COLO668 (cell line): ENCODE measurements around the gene GGN.
A peak's percentile ranks its signal among the peaks of the same experiment; 100 is the strongest.

ENCODE experiments used
- DNase-seq: peaks from one replicate; lab custom pipeline; 2025; ENCODE audit not compliant: unreplicated experiment; lab: John Stamatoyannopoulos, UW

Gene GGN

DNA sequence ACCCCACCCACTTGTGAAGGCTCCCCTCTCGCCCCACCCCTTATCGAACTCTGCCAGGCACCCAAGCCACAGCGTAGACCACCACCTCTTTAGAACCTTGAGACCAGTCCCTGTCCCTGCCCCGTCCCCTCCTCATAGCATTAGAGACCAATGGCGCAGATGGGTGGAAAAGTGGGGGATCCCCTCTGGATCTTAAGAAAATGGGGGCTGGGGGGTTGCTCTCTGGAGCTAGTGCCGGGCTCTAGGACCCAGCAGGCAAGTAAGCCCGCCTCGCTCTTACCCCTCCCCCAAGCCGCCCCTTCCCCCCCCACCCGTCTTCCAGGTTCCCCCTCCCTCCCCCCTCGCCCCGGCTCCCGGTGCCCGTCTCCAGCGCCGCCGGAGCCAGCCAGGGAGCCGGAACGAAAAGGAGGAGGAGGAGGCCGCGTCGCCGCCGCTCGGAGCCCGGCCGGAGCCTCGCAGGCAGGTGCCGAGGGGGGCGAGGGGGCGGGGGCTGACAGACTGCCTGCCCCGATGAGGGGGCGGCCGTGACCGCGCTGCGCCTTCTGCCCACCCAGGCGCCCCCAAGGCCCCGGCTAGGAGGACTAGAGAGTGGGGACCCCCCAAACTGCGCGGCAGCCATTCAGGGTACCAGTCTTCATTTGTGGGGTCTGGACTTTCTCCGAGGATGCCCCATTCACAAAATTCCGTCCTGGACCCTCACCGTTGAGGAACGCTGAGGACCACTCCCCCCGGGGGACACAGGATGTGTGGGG lies 691 bp upstream of the GGN start, which contains the start of gene SPRED3:
TSS of gene SPRED3 (plus strand) at position 349 of the 752 bp plus-strand sequence. CDS start 1,606 bp downstream, outside the sequence.
- peak; percentile 32 for DNase-seq

GRCh38 chr19:38386971-38387549 lies 774 bp downstream of the GGN start:
- no peak for DNase-seq

GRCh38 chr19:38386300-38386970 lies 1.4 kb downstream of the GGN start:
- no peak for DNase-seq

DNA sequence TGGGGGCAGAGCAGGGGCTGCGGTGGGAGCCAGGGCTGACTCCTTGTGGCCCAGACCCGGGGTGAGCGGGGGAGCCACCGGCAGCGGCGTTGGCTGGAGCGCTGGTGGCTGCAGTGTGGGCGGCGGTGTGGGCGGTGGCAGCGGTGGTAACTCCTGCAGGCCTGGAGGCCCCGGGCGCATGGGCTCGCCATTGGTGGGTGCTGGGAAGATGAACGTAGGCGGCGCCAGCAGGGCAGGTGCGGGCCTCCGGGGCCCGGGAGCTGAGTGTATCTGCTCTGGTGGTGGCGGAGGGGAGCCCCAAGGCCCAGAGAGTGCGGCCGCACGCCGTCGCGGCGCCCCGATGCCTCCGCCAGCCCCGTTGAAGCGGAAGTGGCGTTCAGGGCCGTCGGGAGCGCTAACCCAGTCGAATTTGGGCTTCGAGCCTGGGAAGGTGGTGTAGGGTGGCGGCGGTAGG lies 2.0 kb downstream of the GGN start:
- no peak for DNase-seq

GRCh38 chr19:38385057-38385803 lies 2.6 kb downstream of the GGN start:
- no peak for DNase-seq

DNA sequence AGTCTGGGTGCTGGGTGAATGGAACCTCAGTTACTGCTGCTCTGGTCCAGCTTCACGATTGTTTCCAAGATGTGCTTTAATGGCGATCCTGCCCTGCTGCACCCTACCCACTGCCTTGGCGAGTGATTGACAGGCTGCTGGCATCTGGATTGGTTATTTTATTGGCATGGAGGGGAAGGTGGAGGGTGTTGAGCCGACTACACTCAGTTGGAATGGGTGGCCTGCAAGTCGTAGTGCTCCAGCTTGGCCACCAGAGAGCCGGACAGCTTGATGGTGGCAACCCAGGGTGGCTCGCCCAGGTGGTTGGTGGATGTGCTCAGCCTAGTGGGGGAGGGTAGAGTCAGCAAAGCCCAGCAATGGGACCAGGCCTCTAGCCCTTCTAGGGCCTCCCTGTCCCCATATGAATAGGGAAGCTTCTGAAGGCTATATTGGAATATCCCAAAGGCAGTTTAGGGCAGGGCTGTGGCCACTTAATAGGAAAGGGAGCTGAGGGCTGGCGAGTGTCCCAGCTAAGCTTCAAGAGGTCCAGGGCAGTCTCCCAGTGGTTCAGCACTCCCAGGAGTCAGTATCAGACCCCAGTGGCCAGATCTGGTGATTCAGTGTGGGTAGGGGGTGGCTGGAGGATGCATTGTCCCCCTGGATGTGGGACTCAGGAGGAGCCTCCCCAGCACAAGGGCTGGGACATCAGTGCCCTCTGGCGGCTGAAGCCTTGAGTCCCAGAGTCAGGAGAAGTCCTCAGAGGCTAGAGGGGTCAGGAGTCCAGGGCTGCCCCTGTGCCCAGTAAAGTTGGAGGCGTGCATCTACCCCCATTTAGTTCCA lies 3.4 kb downstream of the GGN start:
- peak; percentile 6 for DNase-seq

DNA sequence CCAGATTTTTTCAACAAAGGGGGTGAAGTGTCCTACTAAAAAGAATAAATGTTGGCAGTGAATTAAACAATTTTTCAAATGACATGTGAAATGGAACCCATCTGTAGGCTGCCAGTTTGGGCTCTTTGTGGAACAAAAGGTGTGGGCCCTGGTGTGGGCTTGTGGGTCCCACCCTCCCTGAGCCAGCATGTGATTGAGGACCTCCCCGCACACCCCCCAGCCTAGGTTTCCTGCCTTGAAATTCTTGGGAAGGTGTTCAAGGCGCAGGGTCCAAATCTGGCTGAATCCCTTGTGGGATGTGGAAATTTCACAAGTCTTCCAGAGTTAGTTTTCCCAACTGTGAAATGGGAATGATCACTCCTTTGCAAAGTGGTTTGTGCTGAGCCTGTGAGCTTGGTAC lies 4.1 kb downstream of the GGN start:
- no peak for DNase-seq

DNA sequence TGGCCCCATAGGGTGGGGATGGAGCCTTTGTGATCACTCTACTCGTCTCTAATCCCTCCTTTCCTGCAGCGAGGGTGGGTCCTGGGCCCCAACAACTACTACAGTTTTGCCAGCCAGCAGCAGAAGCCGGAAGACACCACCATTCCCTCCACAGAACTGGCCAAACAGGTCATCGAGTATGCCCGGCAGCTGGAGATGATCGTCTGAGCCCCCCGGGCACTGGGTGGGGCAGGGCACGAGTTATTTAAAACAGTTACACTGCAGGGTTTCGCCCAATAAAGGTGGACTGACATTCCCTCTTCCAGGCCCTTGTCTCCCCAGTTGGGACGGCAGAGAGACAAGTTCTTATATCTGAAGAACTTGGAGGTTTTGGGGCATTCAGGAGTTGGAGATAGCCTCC lies 4.7 kb downstream of the GGN start:
- DNase-seq, result no peak

- no peak for DNase-seq
Measured at GRCh38 chr19:38381138-38381537, 6.7 kb downstream of the GGN start.

DNA sequence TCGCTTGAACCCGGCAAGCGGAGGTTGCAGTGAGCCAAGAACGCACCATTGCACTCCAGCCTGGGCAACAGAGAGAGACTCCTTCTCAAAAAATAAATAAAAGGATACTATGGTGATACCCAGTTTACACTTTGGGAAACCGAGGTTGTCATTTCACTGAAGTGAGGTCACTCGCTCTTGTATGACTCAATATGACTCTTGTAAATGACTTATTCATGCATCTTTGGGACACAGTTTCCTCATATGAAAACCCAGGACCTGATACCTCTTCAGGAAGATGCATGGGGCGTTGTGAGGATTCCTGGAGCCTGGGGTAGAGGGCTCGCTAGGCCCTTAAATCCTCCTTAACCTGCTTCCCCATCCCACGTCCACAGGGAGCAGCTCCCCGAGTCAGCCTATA lies 9.0 kb downstream of the GGN start:
- no peak for DNase-seq

GRCh38 chr19:38377052-38377451 lies 10.8 kb downstream of the GGN start:
- no peak for DNase-seq

DNA sequence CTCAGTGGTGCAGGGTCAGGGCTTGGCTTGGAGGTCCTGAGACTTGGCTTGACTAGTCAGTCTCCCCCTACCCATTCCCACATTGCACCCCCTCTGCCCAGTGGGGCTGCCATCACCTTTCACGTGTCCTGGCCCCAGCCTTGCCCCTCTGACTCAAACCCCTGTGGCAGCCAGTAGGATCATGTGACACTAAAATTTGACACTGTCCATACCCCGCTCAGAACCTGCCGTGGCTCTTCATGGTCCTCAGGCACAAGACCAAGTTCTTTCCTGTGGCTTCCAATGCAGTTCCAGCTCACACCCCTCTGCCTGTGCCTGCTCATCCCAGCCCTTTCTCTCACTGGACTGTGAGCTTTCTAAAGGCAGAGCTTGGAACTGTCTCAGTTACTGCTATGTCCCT lies 11.3 kb downstream of the GGN start:
- no peak for DNase-seq

DNA sequence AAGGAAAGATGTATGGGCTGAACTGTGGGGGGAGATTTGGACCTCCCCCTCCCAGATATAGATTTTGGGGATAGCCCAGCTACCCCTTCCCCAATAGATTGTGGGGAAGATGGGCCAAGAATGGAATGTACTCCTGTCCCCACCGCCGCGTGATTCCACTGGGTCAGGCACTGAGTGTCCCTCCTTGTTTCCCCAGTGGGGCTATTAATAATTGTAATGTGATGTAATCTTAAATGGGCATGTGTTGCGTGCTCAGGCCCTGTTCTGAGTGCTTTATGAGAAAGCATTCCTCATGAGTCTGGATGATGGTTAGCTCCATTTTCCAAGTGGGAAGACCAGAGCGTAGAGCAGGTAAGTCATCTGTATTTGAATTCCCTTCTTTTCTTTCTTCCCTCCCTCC lies 12.1 kb downstream of the GGN start:
- DNase-seq, result no peak

DNA sequence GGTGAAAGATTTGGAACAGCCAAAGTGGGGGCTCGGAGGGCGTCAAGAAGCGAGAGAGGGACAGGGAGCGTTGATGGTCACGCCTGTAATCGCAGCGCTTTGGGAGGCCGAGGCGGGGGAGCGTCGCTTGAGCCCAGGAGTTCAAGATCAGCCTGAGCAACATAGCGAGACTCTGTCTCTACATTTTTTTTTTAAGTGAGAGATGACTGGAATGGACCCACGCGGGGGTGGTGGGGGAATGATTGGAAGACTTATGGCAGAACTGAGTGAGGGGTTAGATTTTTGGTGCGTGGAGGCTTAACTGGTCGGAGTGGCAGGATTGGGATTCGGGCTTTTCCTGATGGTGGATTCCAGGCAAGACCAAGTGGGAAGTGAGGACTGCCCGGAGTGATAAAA lies 12.7 kb downstream of the GGN start:
- DNase-seq, result no peak

GRCh38 chr19:38374332-38375097 lies 13.3 kb downstream of the GGN start, which contains the start of gene PSMD8:
TSS of gene PSMD8 (plus strand) at chr19:38374571. CDS start at chr19:38374602, 31 bp downstream.
- peak; percentile 98 for DNase-seq

DNA sequence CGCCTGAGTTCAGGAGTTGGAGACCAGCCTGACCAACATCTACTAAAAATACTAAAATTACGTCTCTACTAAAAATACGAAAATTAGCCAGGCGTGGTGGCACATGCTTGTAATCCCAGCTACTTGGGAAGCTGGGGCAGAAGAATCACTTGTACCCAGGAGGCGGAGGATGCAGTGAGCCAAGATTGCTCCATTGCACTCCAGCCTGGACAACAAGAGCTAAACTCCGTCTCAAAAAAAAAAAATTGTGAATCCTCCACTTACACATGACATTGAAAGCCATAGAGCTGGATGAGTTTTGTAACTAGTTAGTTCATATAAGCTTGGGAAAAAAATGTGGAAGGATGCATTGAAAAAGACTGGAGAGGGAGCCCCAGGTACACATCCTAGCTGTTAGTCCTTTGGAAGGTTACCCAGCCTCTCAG lies 13.9 kb downstream of the GGN start:
- DNase-seq, result no peak

GRCh38 chr19:38371081-38371480 lies 16.8 kb downstream of the GGN start:
- no peak for DNase-seq

DNA sequence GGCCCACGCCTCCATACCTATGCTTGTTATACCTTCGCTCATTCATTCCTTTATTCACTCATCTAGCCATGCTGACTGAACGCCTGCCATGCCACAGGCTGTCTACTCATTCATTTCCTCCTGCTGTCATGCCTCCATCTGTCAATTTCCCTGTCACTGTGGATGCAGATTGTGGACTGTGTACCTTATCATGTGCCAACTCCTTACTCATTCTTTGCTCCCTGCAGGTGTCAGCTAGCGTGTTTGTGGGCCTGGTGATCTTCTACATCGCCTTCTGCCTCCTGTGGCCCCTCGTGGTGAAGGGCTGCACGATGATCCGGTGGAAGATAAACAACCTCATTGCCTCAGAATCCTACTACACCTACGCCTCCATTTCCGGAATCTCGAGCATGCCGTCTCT lies 17.5 kb downstream of the GGN start:
- DNase-seq, result no peak

- DNase-seq, result no peak
Measured at GRCh38 chr19:38369584-38369983, 18.2 kb downstream of the GGN start.

DNA sequence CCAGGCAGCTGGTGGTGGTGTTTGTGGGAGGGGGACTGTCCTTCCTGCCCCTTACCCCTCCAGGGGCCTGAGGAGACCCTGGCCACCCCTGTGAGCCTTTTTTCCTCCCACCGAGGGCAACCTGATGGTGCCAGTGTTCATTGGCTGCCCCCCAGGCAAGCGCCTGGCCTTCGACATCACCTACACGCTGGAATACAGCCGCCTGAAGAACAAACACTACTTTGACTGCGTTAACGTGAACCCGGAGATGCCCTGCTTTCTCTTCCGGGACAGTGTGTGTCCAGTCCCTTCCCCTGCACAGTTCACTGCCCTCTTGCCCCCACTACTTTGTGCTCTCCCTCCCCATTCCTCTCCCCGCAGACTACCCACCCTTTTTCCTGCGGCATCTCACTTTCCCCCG lies 20.8 kb downstream of the GGN start:
- DNase-seq, result no peak
